Tibial nerve (tissue), 4 donors: ENCODE results near the gene HOXA2. TPM values are rescaled to one million over a fixed set of nuclear protein-coding genes. Genes with fewer than 3 reads are reported as not detected.
A peak's percentile ranks its signal among the peaks of the same experiment; 100 is the strongest.

Experiments
- DNase-seq, 2 donors: peaks; one replicate each; pipeline ENCODE4 v3.0.0-alpha.2; 2019; ENCODE audit warnings: low spot score in 2 of 2
- H3K27ac ChIP-seq, 4 donors: fragments of 200-600 bp; sonication (generic) in 3 of 4; one replicate each; pipeline ENCODE4 v1.5.1; 2017 to 2019; ENCODE audit warnings: mild to moderate bottlenecking in 1 of 4
- H3K27me3 ChIP-seq, 2 donors: fragments of 200-600 bp; sonication (generic) in 1 of 2; one replicate each; pipeline versions ENCODE4 v1.5.1 to v1.6.0; 2017 to 2019
- H3K36me3 ChIP-seq, 3 donors: fragments of 200-600 bp; sonication (generic); one replicate each; pipeline ENCODE4 v1.5.1; 2018 to 2019
- H3K4me1 ChIP-seq, 4 donors: fragments of 200-600 bp; sonication (generic) in 3 of 4; one replicate each; pipeline ENCODE4 v1.5.1; 2017 to 2019
- H3K4me3 ChIP-seq, 4 donors: fragments of 200-600 bp; sonication (generic) in 3 of 4; one replicate each; pipeline ENCODE4 v1.5.1; 2017 to 2019; ENCODE audit warnings: mild to moderate bottlenecking in 1 of 4, moderate library complexity in 1 of 4
- H3K9me3 ChIP-seq, 4 donors: fragments of 200-600 bp; sonication (generic) in 3 of 4; one replicate each; pipeline ENCODE4 v1.5.1; 2017 to 2019
- EP300 ChIP-seq, 2 donors: sonication (generic); formaldehyde crosslinking; IDR thresholded peaks; one replicate each; pipeline ENCODE4 v1.6.1; 2017; ENCODE audit warnings: antibody characterized with exemption in 2 of 2, mild to moderate bottlenecking in 1 of 2
- POLR2A ChIP-seq, 2 donors: fragments of 450-650 bp; IDR thresholded peaks; one replicate each; pipeline ENCODE4 v1.6.1; 2017; ENCODE audit warnings: antibody characterized with exemption in 2 of 2, mild to moderate bottlenecking in 2 of 2, moderate library complexity in 2 of 2
- WGBS, 2 donors: methylation state at CpG; one replicate each; pipeline ENCODE4 v1.1.5; 2018; 5-methylcytosine and 5-hydroxymethylcytosine counted together
- total RNA-seq, 4 donors: library from RNA; depleted of rRNA; stranded (reverse); fragments of >200 nt; gene quantifications; one replicate each; pipeline ENCODE4 v1.1.0, GENCODE V29; 2016
- TF ChIP-seq, protein P1 (sequence below), 5 experiments: fragments of 200-600 bp in 3 of 5; fragments of 450-650 bp in 2 of 5; sonication (generic) in 3 of 5; IDR thresholded peaks; one replicate each; pipeline ENCODE4 v1.5.1; 2016 to 2019; ENCODE audit warnings: antibody characterized with exemption in 5 of 5, mild to moderate bottlenecking in 3 of 5, moderate library complexity in 2 of 5

HOXA2 gene
- total RNA-seq, 4 donors from 2014 or later, result 2.5 to 5.9 (median 5.2) TPM

DNA sequence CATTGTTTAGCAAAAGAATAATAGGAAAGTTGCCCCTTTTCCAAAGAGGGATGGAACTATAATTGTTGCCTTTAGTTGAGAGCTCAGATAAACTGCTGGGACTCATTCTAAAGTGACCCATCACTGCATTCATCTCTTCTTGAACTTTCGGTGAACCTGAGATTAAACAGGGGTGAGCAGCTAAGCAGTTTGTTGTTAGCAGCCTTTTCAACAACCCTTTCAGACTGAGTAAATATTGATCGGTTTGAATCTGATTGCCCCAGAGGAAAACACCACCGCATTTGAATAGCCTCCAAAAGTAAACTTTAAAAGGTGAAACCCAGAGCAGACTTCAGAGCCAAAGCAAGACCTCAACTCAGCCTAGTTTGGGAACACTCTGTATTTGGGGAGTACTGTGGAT, 11.4 kb downstream of the HOXA2 start:
- DNase-seq, result no peak
- WGBS, 2 donors, result 41 to 51% methylated on average over 3 of the region's 3 CpGs
- Histone ChIP-seq H3K4me1 (peaks cover 0 to 26% (median 0%) of the 10 kb centered on the region in 4 donors), H3K9me3 (peaks cover 0 to 13% (median 0%) of the 10 kb centered on the region in 4 donors), H3K36me3 (no peaks in the 10 kb centered on the region), H3K27me3 (peaks cover 0 to 72% of the 10 kb centered on the region in 2 donors), H3K4me3 (no peak overlapping the region), H3K27ac (no peak overlapping the region)
- TF ChIP-seq EP300 (IDR thresholded peaks at IDR 0.05) (no peak), POLR2A (IDR thresholded peaks at IDR 0.05) (no peak)
- TF ChIP-seq, protein P1, sequence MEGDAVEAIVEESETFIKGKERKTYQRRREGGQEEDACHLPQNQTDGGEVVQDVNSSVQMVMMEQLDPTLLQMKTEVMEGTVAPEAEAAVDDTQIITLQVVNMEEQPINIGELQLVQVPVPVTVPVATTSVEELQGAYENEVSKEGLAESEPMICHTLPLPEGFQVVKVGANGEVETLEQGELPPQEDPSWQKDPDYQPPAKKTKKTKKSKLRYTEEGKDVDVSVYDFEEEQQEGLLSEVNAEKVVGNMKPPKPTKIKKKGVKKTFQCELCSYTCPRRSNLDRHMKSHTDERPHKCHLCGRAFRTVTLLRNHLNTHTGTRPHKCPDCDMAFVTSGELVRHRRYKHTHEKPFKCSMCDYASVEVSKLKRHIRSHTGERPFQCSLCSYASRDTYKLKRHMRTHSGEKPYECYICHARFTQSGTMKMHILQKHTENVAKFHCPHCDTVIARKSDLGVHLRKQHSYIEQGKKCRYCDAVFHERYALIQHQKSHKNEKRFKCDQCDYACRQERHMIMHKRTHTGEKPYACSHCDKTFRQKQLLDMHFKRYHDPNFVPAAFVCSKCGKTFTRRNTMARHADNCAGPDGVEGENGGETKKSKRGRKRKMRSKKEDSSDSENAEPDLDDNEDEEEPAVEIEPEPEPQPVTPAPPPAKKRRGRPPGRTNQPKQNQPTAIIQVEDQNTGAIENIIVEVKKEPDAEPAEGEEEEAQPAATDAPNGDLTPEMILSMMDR (IDR thresholded peaks at IDR 0.05), result no peak

- 30 to 35% methylated on average over 47 to 66 of the region's 68 CpGs for WGBS, 2 donors
- TF ChIP-seq, protein P1 (IDR thresholded peaks at IDR 0.05), result no peak
- TF ChIP-seq POLR2A (IDR thresholded peaks at IDR 0.05) (no peak), EP300 (IDR thresholded peaks at IDR 0.05) (no peak)
- Histone ChIP-seq H3K27me3 (peaks cover 0 to 58% of the 10 kb centered on the region in 2 donors), H3K36me3 (no peaks in the 10 kb centered on the region), H3K4me1 (peaks cover 0 to 7% (median 0%) of the 10 kb centered on the region in 4 donors), H3K27ac (no peak overlapping the region), H3K4me3 (peak overlapping the region in 1 of 4 donors; percentile 2), H3K9me3 (peaks cover 0 to 13% (median 0%) of the 10 kb centered on the region in 4 donors)
- DNase-seq, result no peak
Observed at GRCh38 chr7:27088002-27088922, 14.2 kb downstream of the HOXA2 start.

DNA sequence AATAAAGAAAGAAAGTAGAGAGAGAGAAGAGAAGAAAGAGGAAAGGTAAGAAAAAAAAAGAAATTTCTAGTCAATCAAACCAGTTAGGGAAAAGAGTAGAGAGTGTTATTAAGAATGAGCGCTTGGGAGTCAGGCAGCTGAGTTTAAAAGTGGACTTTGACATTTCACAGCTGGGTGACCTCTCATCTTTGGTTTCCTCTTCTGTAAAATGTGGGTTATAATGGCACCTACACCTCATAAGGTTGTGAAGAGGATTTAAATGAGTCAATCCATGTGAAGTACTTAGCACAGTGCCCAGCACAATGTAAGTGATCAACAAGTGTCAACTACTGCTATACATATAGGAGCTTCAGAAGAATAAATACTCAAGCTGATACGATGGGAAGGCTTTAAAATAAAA, 18.8 kb downstream of the HOXA2 start:
- Histone ChIP-seq H3K4me3 (no peak overlapping the region), H3K27ac (no peak overlapping the region), H3K9me3 (peaks cover 0 to 13% (median 0%) of the 10 kb centered on the region in 4 donors), H3K36me3 (no peaks in the 10 kb centered on the region), H3K27me3 (peaks cover 0 to 22% of the 10 kb centered on the region in 2 donors), H3K4me1 (peaks cover 0 to 7% (median 0%) of the 10 kb centered on the region in 4 donors)
- 94% methylated on average over 2 of the region's 2 CpGs for WGBS, 2 donors
- no peak for TF ChIP-seq EP300 (IDR thresholded peaks at IDR 0.05)
- no peak for TF ChIP-seq POLR2A (IDR thresholded peaks at IDR 0.05)
- TF ChIP-seq, protein P1 (IDR thresholded peaks at IDR 0.05), result no peak
- no peak for DNase-seq

DNA sequence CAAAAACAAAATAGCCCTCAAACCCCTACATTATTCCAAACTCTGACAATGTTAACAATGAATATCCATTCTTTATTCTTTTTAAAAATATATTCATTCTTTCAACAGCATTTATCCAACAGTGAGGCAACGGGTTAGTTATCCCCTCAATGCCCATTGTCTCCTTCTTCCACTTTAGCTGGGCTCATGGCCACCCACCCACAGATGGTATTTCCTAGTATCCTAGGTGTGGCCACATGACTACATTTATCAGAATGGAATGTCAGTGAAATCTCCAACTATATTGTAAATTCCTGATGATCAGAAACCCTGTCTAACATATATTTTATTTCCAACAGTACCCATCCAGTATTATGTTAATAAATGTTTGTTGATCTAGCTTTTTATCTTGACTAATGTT, 20.3 kb downstream of the HOXA2 start:
- Histone ChIP-seq H3K9me3 (peaks cover 0 to 1% (median 0%) of the 10 kb centered on the region in 4 donors), H3K27ac (no peak overlapping the region), H3K36me3 (no peaks in the 10 kb centered on the region), H3K27me3 (peaks cover 0 to 7% of the 10 kb centered on the region in 2 donors), H3K4me3 (no peak overlapping the region), H3K4me1 (no peaks in the 10 kb centered on the region)
- DNase-seq, result no peak
- 42 to 47% methylated on average over 1 of the region's 1 CpG for WGBS, 2 donors
- TF ChIP-seq, protein P1 (IDR thresholded peaks at IDR 0.05), result no peak
- TF ChIP-seq EP300 (IDR thresholded peaks at IDR 0.05) (no peak), POLR2A (IDR thresholded peaks at IDR 0.05) (no peak)

DNA sequence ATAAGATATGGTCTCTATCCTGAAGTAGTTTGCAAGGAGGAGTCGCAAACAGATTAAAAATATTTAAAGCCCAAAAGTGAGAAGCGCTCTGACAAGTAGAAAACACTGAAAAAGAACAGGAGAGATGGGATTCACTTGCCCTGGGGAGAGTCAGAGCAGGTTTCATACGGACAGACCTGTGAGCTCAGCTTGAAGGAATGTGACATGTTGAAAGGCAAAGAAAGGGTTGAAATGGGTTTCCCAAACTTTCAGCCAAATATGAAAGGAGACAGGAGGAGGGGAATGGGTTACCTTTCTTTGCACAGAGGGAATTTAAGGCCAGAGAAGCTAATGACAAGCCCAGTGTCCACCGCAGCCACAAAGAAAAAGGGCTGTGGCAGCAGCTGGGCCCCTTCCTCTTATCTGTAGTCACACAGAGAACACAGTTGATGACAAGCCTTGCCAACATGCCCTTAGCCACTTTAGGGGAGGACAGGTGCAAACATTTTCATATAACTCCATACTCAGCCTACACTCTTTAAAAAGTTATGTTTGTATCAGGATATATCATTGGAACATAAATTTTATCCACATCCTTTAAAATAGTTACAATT, 21.5 kb downstream of the HOXA2 start:
- Histone ChIP-seq H3K4me3 (no peak overlapping the region), H3K36me3 (no peaks in the 10 kb centered on the region), H3K4me1 (no peaks in the 10 kb centered on the region), H3K9me3 (no peaks in the 10 kb centered on the region), H3K27ac (no peak overlapping the region), H3K27me3 (no peaks in the 10 kb centered on the region)
- WGBS, 2 donors, result 72 to 77% methylated on average over 4 of the region's 4 CpGs
- no peak for DNase-seq
- no peak for TF ChIP-seq POLR2A (IDR thresholded peaks at IDR 0.05)
- TF ChIP-seq, protein P1 (IDR thresholded peaks at IDR 0.05), result no peak
- no peak for TF ChIP-seq EP300 (IDR thresholded peaks at IDR 0.05)
